NCI-H2227 (cell line): ENCODE results near the gene KCNH5.
A peak's percentile ranks its signal among the peaks of the same experiment; 100 is the strongest.

Source experiments
- DNase-seq: peaks from one replicate; lab custom pipeline; 2025; ENCODE audit not compliant: unreplicated experiment; lab: John Stamatoyannopoulos, UW

The KCNH5 gene

DNA sequence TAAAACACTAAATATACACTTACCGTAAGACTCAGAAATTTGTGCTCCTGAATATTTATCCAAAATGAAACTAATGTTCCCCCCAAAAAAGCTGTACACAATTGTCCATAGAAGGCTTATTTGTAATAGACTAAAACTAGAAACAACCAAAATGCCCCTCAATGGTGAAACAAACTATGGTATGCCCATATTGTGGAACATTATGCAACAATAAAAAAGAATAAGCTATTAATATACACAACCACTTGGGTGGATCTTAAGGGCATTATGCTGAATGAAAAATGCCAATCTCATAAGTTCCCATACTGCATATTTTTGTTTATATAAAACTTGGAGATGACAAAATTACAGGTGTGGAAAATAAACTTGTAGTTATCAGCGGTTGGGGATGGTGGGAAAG, 357.4 kb downstream of the KCNH5 start:
- DNase-seq, result no peak

DNA sequence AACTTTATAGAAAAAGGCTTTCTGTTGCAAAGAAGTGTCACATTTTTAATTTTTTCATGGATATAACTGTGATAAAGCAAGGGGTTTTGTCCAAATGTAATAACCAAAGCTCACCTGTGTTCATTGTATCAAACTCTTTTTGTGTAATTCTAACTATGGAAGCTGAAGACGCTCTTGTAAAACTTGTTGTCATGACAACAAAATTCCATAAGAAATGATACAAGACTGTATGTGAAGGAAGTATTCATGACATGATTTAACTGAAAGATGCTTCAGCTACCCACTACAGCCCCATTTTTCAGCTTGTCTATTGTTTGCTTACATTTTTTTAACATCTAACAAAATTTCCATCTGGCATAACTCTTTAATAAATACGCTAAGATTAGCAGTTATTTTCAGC, 360.9 kb downstream of the KCNH5 start:
- no peak for DNase-seq

DNA sequence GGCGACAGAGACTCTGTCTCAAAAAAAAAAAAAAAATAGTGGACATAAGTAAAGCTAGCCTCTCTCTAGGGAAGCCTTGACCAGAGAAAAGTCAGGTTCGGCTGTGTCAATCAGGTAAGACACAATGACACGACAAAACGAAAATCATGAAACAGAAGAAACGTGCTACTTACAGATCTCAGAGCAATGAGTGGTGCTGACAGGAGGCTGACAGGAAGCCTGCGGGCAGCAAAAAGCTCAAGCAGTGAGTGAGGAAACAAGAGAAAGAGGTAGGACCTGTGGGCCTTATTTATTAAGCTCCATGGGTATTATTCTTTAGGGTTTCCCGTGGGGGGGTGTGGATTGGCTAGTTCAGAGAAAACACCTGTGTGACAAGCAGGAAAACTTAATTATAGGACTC, 363.1 kb downstream of the KCNH5 start:
- no peak for DNase-seq

DNA sequence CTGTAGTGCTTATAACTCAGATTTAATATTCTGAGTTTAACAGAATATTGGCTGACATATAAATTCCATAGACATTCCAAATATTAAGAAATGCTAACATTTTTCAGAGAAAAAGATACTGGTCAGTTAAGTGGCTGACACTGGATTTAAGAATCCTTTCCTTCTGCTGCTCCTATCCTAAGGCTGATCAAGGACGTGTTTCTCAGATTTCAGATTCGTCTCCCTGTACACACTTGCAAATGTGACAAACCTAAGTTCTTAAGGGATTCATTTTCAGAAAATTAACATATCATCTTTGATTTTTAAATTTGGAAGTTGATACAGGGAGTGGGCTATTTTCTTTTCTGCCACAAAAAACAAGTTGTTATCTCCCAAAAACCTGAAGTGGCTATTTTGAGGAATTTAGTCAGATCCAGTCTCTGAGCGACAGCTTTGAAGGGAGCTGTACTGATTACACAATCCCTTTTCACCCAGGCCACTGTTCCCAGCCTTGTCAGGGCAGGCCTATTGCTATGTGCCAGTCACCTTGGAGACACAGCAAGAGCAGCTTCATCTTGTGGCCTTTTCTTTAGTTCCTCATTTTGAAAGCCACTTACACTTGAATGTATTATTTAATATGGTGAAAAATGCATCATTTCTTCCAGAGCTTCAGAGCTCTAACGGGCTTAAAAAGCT, 370.6 kb downstream of the KCNH5 start:
- no peak for DNase-seq

DNA sequence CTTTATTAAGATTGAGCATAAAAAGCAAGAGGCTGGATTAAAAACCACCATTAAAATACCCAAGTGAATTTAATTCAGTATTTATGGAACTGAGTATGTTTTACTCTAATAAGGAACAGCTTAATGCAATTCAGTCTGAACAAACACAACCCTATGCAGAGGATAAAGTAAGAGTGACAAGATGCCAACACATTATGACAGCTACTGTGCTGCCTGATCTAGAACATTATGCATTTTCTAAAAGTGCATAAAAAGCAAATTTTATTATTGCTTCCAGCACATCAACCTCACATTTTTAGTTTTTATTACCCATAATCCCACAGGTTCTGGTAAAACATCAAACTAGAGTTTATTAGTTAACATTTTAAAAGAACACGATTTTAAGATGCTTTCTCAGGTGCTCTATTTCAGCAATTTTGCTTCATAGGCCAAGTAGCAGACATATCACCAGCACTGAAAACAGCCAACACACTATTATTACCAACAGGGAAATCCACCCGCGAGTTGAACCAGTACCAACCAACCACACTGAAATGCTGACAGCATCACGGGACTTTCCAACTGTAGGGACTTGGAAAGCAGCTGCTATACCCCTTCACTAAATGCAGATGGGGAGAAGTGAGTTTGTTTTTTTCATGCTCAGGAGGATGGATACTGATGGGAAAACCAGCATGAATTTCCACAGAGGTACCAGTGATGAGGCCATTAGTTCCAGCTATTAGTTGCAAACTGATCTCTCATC, 372.1 kb downstream of the KCNH5 start:
- no peak for DNase-seq

DNA sequence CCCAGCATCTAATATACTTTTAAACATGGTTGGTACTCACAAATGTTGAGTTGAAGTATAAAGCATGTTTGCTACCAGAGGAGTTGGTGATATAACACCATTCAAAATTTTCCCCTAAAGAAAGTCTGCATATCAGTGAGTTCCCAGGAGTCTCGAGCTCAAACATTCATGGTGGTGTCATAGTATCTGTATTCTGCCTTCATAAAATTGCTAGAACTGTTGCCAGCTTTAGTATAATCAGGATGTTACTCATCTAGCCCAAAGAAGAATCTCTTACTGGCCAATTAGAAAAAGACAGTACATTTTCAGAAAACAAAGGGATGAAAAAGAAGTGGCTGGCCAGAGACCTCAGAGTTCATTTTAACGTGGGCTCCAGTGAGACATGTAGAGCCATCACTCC, 374.7 kb downstream of the KCNH5 start:
- DNase-seq, result no peak

DNA sequence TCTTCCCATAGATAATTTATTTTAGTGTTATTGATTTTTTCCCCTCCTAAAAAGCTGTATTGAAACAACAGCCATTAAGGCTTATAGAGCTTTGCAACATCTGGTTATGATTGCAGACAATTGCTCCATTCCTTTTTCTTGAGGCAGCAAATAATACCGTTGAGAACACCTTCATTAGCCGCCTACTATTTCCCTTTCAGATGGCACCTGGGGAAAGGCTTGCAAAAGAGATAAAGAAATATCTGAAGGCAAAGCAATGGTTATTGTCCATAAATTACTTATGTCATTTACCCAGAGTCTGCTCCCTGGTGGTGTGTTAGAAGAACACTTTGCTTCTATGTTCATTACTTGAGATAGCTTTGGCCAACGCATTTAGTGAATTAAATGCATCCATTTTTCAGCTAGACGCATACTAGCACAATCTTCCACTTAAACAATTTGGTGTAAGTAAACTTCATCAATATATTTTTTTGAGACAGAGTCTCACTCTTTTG, 377.8 kb downstream of the KCNH5 start:
- DNase-seq, result peak; percentile 44

DNA sequence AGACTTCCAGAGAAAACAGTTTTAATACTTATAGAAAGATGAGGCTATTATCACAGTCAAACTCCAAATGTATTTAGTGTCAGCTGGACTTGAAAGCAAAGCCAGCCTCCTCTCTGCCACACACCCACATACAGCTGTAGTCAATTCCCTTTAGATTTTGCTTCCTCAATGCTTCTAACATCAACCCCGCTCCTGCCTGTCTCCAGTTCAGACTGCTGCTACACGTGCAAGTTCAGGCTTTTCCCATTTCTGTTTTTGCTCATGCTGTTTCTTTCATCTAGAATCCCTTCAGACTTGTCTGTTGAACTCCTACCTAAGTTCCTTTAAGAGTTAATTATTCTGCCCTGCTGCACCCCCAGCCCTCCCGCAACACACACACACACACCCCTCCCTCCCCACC, 380.0 kb downstream of the KCNH5 start:
- no peak for DNase-seq

DNA sequence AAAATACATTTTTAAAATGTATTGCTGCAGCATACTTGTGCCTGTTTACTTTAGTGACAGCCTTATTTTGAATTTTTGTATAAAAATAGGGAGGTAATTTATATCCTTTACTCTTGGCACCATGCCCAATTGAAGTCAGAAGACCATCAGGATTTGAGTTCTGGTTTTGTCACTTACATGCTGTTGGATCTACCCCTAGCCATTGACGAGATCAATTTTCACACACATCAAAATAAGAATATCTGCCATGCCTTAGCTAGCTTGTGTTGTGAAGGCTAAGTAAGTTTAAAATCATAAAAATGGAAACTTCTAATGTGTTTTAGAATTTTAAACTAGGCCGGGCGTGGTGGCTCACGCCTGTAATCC, 381.8 kb downstream of the KCNH5 start:
- DNase-seq, result no peak

DNA sequence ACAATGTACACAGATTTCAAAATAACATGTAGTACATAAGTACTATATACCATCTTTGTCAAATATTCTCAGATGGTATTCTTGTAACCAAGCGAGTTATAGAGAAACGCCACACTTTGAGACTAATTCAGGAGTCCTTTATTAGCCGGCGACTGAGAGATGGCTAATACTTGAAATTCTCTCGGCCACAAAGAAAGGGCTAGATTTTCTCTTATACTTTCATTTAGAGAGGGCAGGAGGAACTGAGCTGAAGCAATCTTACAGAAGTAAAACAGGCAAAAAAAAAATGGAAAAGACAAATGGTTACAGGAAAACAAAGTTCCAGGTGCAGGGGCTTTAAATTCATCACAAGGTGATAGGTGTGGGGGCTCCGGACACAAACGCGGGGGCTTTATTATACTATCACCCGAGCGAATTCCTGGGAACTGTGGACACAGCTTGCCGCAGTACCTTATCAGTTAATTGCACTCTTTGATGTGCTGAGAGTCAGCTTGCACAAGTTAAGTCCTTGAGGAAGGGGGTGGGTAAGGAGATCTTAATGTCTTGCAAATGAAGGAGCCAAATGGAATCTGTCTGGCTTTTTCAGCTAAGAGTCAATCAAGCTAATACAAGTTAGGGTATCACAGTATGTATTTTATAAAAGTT, 382.3 kb downstream of the KCNH5 start:
- no peak for DNase-seq

DNA sequence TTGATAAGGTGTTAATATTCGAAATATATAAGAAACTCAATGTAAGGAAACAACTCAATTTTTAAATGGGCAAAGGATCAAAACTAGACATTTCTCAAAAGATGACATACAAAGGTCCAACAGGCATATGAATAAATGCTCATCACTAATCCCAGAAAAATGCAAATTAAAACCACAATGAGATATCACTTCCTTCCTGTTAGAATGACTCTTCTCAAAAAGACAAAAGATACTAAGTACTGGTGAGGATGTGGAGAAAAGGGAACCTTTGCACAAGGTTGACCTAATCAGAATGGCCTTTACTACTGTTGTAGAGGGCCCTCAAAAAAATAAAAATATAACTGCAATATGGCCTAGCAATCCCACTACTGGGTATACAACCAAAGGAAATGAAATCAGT, 383.4 kb downstream of the KCNH5 start:
- no peak for DNase-seq

DNA sequence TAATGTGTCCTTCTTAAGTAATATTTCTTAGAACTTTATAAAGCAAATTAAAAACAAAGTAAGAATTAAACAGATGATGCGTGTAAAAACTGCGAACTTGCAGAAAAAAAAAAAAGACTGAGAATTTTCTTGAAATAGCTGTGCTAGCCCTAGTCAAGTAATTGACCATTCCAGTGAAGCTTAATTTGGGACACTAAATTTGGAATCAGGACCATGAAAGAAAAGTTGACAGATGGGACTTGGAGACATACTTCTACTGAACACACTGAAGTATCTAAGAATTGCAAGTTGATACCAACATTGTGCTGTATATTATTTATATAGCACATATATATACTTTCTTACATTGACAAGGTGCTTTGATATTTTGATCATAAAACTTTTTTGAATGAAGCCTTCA, 386.6 kb downstream of the KCNH5 start:
- no peak for DNase-seq

DNA sequence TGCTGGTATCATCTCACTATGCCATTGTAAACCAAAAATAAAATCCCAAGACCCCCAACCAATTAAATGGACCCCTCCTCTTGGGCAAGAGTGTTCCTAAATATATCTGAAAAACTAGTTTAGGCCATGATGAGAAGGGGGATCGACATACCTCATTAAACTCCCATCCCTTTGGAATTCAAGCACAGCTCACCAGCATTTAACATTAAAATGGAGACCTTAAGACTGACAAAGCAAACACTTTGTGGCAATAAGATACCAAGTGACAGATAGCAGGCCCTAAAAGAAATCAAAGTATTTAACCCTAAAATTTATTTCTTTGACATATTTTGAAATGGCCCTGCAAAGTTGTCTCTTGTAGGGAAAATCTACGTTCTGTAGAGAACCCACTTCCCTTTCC, 387.9 kb downstream of the KCNH5 start:
- no peak for DNase-seq

DNA sequence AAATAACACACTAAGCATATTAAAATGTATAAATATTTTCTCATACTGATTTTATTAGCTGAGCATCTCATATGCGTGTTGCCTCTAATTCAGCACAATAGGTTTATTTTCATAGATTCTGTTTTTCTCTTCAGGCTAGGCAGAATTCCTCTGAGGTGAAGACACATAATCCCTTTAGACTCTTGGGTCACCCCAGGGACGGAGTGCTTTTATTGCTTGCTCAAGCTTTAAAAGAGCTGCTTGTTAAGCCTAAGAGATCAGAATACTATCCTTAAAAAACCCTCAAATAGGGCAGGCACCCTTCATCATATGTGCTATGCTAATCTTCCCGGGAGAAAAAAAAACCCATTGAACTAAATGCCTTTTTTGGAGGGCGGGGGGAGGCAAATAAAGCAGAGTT, 390.1 kb downstream of the KCNH5 start:
- no peak for DNase-seq

DNA sequence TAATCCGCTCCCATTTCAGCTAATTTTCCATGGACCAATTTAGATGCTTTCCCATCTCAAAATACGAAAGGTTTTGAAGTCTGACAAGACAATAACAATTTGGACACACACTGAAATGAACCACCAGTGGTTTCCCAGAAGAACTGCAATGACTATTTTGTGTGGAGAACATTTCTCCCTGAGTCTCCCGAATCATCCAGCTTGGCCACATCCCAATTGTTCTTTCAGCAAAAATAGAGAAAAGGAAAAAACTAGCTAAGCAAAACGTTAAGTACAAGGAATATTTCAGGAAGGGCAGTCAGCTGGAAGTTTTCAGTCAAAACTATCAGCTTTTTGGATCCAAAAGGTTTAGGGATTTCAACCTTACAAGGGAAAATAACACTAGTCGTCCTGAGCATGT, 390.6 kb downstream of the KCNH5 start:
- DNase-seq, result no peak
